SK-N-SH treated with all-trans-retinoic acid at 6 μM for 48 hours (cell line): Measurements from ENCODE around the gene LRP10.

Experiments
- CSDC2 ChIP-seq: fragments of 250-450 bp; sonication (Bioruptor Pico); IDR thresholded peaks from 2 replicates; pipeline ENCODE4 v1.5.0; 2020; ENCODE audit warnings: mild to moderate bottlenecking, moderate library complexity
- TOX ChIP-seq: fragments of 250-450 bp; sonication (Bioruptor Pico); IDR thresholded peaks from 2 replicates; pipeline ENCODE4 v1.8.0; 2021; ENCODE audit warnings: mild to moderate bottlenecking, moderate library complexity, borderline replicate concordance
- ZC3H10 ChIP-seq: fragments of 250-450 bp; sonication (Bioruptor Pico); IDR thresholded peaks from 2 replicates; pipeline ENCODE4 v1.5.1; 2021; ENCODE audit warnings: mild to moderate bottlenecking, moderate library complexity
- ZFP30 ChIP-seq: fragments of 450-650 bp; formaldehyde crosslinking; IDR thresholded peaks from 2 replicates; pipeline ENCODE4 v1.5.0; 2022; ENCODE audit warnings: mild to moderate bottlenecking, moderate library complexity
- ZNF8 ChIP-seq: fragments of 450-650 bp; formaldehyde crosslinking; IDR thresholded peaks from 2 replicates; pipeline ENCODE4 v1.5.0; 2020; ENCODE audit warnings: mild to moderate bottlenecking, moderate library complexity
- TF ChIP-seq, protein P1 (sequence below): fragments of 250-450 bp; sonication (Bioruptor Pico); IDR thresholded peaks from 2 replicates; pipeline ENCODE4 v1.8.0; 2020; ENCODE audit warnings: mild to moderate bottlenecking, moderate library complexity, borderline replicate concordance

DNA sequence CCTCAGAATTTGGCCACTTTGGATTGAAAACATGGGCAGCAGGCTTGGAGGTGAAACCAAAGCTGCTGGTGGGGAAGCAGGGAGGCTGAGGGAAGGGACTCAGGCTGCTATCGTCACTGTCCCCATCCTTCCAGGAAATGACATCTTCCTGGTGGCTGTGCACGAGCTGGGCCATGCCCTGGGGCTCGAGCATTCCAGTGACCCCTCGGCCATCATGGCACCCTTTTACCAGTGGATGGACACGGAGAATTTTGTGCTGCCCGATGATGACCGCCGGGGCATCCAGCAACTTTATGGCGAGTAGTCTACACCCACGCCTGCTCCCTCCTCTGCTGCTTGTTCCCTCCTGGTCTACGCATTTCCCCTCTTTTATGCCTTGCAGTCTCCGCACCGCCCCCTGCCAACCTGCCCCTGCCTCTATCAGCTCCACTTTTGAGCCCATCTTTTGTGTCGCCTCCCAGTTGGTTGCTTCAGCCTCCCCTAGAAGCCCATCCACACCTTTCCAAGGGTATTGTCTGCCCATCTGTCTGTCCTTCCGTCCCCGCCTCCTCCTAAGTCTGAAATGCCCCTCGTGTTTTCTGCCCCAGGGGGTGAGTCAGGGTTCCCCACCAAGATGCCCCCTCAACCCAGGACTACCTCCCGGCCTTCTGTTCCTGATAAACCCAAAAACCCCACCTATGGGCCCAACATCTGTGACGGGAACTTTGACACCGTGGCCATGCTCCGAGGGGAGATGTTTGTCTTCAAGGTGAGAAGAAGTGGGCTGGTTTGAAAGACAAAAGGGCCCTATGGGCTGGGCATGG, 28.2 kb upstream of the LRP10 start:
- TF ChIP-seq ZNF8 (CRISPR knock-in tag), result no peak
- TF ChIP-seq ZFP30 (CRISPR knock-in tag), result no peak
- TF ChIP-seq, protein P1, sequence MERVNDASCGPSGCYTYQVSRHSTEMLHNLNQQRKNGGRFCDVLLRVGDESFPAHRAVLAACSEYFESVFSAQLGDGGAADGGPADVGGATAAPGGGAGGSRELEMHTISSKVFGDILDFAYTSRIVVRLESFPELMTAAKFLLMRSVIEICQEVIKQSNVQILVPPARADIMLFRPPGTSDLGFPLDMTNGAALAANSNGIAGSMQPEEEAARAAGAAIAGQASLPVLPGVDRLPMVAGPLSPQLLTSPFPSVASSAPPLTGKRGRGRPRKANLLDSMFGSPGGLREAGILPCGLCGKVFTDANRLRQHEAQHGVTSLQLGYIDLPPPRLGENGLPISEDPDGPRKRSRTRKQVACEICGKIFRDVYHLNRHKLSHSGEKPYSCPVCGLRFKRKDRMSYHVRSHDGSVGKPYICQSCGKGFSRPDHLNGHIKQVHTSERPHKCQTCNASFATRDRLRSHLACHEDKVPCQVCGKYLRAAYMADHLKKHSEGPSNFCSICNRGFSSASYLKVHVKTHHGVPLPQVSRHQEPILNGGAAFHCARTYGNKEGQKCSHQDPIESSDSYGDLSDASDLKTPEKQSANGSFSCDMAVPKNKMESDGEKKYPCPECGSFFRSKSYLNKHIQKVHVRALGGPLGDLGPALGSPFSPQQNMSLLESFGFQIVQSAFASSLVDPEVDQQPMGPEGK (CRISPR knock-in tag), result no peak
- no peak for TF ChIP-seq CSDC2 (CRISPR knock-in tag)
- TF ChIP-seq ZC3H10 (CRISPR knock-in tag), result no peak
- TF ChIP-seq TOX, result no peak
